NOMO-1 treated with DMSO at 0.1 percent for 48 hours (cell line): Measurements from ENCODE around the gene CDCA4.
A peak's percentile ranks its signal among the peaks of the same experiment; 100 is the strongest.
"Not testable (repeated sequence)": the region's sequence is repeated elsewhere in the genome, so short reads cannot be mapped to it uniquely, and the experiment has no call there.

Source experiments
- DNase-seq: peaks from one replicate; lab custom pipeline; 2025; ENCODE audit not compliant: unreplicated experiment; lab: John Stamatoyannopoulos, UW

CDCA4 gene

DNA sequence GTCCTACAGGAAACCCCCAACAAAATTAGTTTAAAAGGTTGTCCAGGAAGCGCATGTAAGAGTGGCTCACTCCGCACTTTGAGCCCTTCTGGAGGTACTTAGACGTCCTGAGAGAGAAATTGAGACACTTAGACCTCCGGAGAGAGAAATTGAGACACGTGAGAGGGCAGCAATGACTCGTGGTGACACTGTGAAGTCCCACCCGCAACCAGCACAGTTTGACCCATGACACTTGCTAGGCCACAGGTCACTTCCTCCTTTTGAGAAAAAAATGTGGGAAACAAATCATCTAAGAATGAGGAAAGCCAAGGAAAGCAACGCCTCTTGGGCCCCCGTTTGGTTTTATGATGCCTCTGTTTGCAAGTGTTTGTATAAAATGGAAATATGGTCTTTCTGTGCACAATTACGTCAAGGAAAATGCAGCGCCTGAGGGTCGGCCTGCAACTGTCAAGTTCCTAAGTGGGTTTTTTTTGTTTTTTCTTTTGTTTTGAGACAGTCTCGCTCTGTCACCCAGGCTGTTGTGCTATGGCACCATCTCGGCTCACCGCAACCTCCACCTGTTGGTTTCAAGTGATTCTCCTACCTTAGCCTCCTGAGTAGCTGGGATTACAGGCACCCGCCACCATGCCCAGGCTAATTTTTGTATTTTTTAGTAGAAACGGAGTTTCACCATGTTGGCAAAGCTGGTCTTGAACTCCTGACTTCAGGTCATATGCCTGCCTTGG is 13.6 kb upstream of the CDCA4 start:
- DNase-seq = no peak

DNA sequence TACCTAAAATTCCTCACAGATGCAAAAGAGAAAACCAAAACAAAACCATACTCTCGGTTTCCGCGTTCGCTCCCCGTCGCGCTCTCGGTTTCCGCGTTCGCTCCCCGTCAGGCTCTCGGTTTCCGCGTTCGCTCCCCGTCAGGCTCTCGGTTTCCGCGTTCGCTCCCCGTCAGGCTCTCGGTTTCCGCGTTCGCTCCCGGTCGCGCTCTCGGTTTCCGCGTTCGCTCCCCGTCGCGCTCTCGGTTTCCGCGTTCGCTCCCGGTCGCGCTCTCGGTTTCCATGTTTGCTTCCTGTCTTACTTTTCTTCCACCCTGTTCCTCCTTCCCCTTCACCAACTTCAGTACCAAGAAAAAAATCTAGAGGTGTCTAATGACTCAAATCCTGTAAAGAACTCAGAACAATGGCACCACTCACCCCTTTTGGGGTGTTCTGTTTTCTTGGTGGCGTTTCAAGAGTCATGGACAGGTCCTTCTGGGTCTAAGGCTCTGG is 12.6 kb upstream of the CDCA4 start:
- not testable (repeated sequence) for DNase-seq

GRCh38 chr14:105032451-105032901 is 11.6 kb upstream of the CDCA4 start:
- DNase-seq = not testable (repeated sequence)

GRCh38 chr14:105030836-105031396 is 10.0 kb upstream of the CDCA4 start:
- no peak for DNase-seq

GRCh38 chr14:105030194-105030593 is 9.3 kb upstream of the CDCA4 start:
- no peak for DNase-seq

GRCh38 chr14:105029402-105029801 is 8.5 kb upstream of the CDCA4 start:
- no peak for DNase-seq

DNA sequence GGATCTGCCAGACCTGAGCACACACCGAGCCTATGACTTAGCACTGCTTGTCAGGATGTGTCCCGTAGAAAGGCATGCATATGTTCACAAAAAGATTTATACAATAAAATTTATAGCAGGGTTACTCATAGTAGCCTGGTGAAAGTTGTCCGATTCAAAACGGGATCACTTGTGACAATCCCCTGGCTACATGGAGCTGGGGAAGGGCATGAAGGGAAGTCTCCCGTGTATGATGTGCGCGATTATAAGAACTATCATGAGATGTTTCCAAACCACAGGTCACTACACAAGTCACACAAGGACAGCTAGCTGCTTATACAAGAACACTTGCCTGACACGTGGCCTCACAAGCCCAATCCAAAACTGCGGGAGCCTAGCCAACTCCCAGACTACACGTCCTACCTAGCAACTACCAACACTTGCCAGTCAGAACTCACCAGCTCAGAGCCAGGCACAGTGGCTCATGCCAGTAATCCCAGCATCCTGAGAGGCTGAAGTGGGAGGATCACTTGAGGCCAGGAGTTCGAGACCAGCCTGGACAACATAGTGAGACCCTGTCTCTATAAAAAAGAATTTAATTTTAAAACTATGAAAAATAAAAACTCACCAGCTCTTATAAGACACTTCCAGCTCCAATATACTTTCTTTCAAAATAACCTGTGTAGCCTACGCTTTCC is 7.5 kb upstream of the CDCA4 start:
- no peak for DNase-seq

GRCh38 chr14:105027718-105028117 is 6.8 kb upstream of the CDCA4 start:
- not testable (repeated sequence) for DNase-seq

- no peak for DNase-seq
Measured at GRCh38 chr14:105026802-105027563, 6.1 kb upstream of the CDCA4 start.

DNA sequence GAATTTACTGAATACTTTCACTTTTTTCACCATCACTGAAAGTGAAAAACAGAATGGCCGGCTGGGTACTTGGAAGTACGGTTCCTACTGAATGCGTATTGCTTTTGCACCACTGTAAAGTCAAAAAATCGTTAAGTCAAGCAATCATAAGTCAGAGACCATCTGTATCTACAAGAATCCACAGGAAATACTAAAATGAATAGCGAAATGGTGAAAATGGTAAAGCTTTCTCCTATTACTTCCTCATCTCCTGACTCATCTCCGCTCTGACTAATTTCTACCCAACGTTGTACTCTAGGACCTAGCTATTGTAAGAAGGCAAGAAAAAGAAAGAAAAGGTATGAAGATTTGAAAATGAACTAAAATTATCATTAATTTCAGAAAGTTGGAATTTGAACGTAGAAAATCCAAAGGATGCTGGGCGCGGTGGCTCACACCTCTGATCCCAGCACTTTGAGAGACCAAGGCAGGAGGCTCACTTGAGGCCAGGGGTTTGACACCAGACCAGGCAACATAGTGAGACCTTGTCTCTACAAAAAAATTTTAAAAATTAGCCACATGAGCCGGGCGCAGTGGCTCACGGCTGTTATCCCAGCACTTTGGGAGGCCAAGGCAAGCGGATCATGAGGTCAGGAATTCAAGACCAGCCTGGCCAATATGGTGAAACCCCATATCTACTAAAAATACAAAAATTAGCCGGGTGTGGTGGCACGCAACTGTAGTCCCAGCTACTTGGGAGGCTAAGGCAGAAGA is 5.3 kb upstream of the CDCA4 start:
- peak; percentile 74 for DNase-seq

GRCh38 chr14:105025429-105025828 is 4.5 kb upstream of the CDCA4 start:
- no peak for DNase-seq

GRCh38 chr14:105023791-105024480 is 3.1 kb upstream of the CDCA4 start:
- DNase-seq = no peak

DNA sequence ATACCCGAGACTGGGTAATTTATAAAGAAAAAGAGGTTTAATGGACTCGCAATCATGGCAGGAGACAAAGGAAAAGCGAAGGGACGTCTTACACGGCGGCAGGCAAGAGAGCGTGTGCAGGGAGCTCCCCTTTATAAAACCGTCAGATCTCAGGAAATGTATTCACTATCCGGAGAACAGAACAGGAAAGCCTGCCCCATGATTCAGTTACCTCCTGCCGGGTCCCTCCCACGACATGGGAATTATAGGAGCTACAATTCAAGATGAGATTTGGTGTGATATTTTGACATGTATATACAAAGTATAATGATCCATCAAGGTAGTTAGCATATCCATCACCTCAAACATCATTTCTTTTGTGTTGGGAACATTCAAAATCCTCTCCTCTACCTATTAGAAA is 2.3 kb upstream of the CDCA4 start:
- no peak for DNase-seq

- no peak for DNase-seq
Measured at GRCh38 chr14:105022276-105022670, 1.4 kb upstream of the CDCA4 start.

DNA sequence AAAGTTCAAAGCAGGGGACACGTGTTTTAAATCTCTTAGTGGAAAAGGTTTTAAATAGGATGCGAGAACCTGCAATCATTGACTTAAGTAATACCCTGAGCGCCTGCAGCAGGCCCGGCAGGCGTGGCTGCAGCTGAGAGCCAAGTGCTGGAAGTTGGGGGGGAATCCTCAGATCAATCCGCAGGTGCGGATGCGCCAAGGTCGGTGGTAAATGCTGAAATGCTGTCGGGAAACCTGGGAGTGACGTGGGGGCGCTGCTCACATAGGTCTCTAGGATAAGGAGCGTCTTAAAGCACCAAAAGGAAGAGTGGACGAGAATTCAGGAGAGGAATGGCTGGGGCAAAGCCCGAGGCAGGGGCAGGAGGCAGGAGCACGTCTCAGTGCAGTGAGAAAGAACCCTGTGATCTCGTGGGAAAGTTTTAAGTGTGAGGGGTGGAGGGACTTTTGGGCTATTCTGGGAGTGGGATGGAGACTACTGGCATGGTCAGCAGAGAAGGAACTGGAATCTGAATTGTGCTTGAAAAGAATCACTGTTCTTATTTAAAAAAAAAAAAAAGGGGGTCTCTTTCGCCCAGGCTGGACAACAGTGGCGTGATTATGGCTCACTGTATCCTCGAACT is 883 bp upstream of the CDCA4 start:
- peak; percentile 62 for DNase-seq

DNA sequence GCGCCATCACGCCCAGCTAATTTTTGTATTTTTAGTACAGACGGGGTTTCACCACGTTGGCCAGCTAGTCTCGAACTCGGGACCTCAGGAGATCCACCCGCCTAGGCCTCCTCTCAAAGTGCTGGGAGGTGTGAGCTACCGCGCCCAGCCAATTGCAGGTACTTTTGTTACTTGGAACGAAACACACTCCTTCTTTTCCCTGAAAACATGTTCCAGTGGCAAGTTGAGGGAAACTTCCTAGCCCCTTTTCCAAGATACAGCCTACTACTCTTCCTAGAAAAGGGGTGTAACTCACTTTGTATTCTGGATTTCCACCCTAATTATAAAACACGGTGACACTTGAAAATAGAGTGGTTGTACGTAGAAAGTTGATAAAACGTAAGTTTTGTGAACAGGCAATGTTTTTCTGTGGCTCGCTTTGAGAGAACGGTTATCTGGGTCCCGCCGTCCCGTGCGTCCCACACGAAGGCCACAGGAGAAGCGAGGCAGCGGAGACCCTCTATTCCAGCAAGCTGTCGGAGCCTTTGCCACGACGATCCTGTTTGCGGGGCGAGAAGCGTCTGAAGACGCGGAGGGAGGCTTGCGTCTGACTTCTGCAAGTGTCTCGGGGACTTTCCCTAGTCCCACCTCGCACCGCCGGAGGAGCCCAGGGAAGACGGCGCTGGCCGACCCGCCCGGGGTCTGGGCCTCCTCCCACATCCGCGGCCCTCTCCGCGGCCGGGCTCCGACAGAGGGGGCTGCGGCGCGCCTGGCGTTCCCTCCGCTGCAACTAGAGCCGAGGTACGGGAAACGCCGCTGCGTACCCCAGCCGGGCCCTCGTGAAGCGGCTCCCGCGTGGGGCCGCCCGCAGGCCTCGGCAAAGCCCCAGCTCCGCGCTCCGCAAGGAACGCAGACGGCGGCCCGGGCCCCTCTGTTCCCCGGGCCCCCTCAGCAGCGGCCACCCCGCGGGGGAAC is 745 bp downstream of the CDCA4 start:
- peak; percentile 8 for DNase-seq

DNA sequence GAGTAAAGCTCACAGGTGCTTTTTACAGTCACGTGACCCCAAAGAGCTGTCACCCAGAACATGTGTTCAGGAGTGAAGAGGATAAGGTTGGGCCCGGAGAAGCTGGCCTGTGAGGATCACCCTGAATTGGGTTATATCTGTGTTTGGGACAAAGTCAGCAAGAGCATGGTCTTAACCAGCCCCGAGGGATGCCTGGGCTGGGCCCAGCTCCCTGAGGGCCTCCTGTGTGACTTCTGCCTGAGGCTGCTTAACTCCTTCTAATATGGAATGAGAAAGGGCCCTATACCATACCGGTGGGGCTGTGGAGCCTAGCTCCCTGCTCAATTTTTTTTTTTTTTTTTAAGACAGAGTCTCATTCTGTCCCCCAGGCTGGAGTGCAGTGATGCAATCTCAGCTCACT is 2.5 kb downstream of the CDCA4 start:
- DNase-seq = no peak

DNA sequence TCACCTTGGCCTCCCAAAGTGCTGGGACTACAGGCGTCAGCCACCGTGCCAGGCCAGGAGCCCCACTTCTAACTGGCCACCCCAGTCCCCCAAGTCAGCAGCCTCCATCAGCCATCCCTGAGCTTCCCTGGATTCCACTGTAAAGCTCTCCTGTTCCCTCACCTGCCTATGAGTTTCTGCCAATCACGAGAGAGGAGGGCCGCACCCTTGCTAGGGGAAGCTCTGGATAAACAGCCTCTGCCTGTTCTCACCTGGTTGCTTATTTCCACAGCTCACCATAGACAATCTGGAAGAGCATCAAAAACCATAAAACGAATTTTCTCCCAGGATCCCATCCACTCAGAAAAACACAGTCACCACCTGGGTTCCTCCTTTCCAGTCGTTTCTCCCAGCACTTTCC is 5.0 kb downstream of the CDCA4 start:
- DNase-seq = no peak

DNA sequence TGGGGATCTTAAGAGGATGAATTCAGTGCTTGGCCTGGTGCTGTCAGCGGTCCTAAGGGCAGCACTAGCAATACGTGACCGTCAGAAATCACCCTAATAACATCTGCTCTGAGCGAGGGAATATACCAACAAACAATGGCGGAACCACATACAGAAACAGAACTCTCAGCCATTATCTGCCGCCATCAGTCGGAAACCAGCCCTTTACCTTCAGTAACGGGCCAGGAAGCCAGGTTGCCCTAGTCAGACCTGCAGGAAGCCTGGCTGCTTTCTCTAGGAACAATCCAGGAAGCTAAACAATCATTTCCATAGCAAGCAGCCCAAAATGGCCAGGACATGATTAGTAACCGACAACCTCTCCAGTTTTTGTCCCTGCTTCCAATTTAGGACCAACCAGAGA is 5.6 kb downstream of the CDCA4 start:
- no peak for DNase-seq
